NCI-H82 treated with DMSO at 0.1 percent for 48 hours (cell line): Measurements from ENCODE around the gene PRKAG2.

ENCODE experiments used
- DNase-seq: peaks from one replicate; lab custom pipeline; 2025; ENCODE audit not compliant: unreplicated experiment; lab: John Stamatoyannopoulos, UW

Gene PRKAG2

GRCh38 chr7:151900986-151901621 is 24.2 kb upstream of the PRKAG2 start:
- DNase-seq = no peak

- DNase-seq = no peak
Measured at GRCh38 chr7:151900591-151900985, 23.7 kb upstream of the PRKAG2 start.

GRCh38 chr7:151899513-151900360 is 22.8 kb upstream of the PRKAG2 start:
- DNase-seq = no peak

GRCh38 chr7:151897951-151898686 is 21.2 kb upstream of the PRKAG2 start:
- DNase-seq = no peak

- DNase-seq = no peak
Measured at GRCh38 chr7:151897161-151897731, 20.3 kb upstream of the PRKAG2 start.

GRCh38 chr7:151896486-151896885 is 19.6 kb upstream of the PRKAG2 start:
- DNase-seq = no peak

GRCh38 chr7:151896086-151896485 is 19.2 kb upstream of the PRKAG2 start:
- no peak for DNase-seq

- no peak for DNase-seq
Measured at GRCh38 chr7:151895631-151896031, 18.7 kb upstream of the PRKAG2 start.

- no peak for DNase-seq
Measured at GRCh38 chr7:151895008-151895630, 18.2 kb upstream of the PRKAG2 start.

- DNase-seq = no peak
Measured at GRCh38 chr7:151894111-151895007, 17.4 kb upstream of the PRKAG2 start.

- DNase-seq = no peak
Measured at GRCh38 chr7:151893405-151893923, 16.5 kb upstream of the PRKAG2 start.

- DNase-seq = no peak
Measured at GRCh38 chr7:151891753-151892152, 14.8 kb upstream of the PRKAG2 start.

- no peak for DNase-seq
Measured at GRCh38 chr7:151891182-151891581, 14.3 kb upstream of the PRKAG2 start.

- no peak for DNase-seq
Measured at GRCh38 chr7:151890355-151891004, 13.6 kb upstream of the PRKAG2 start.

- DNase-seq = no peak
Measured at GRCh38 chr7:151889406-151890354, 12.8 kb upstream of the PRKAG2 start.

GRCh38 chr7:151888079-151889067 is 11.5 kb upstream of the PRKAG2 start:
- no peak for DNase-seq

- DNase-seq = no peak
Measured at GRCh38 chr7:151886783-151887182, 9.9 kb upstream of the PRKAG2 start.
